PFSK-1 (cell line): ENCODE measurements around the gene ZNRF2.

Source experiments
- FOXP2 ChIP-seq: optimal IDR thresholded peaks from 2 replicates; pipeline ENCODE3; 2011; ENCODE audit warnings: borderline replicate concordance, control low read depth, inconsistent platforms; ENCODE audit not compliant: insufficient read depth; ENCODE audit errors: extremely low read length, extremely low read depth
- POLR2AphosphoS5 ChIP-seq: IDR thresholded peaks from 2 replicates; pipeline ENCODE4 v1.6.1; 2012; ENCODE audit warnings: low read depth, mild to moderate bottlenecking, control low read depth, low read length, moderate library complexity
- SIN3A ChIP-seq: IDR thresholded peaks from 2 replicates; pipeline ENCODE4 v1.6.1; 2012; ENCODE audit warnings: mild to moderate bottlenecking, low read length, moderate library complexity, borderline replicate concordance; ENCODE audit not compliant: insufficient read depth
- TAF1 ChIP-seq: IDR thresholded peaks from 2 replicates; pipeline ENCODE4 v1.6.1; 2012; ENCODE audit warnings: low read length, control low read depth, borderline replicate concordance; ENCODE audit not compliant: insufficient read depth
- TF ChIP-seq, protein P1 (sequence below), 2 experiments: IDR thresholded peaks; 2 replicates each; pipeline versions ENCODE4 v1.6.1 to v1.8.0; 2011 to 2012; ENCODE audit warnings: low read depth in 2 of 2, low read length in 2 of 2, control low read depth in 1 of 2, inconsistent platforms in 1 of 2, mild to moderate bottlenecking in 1 of 2, moderate library complexity in 1 of 2; ENCODE audit not compliant: insufficient read depth in 1 of 2

Gene ZNRF2

DNA sequence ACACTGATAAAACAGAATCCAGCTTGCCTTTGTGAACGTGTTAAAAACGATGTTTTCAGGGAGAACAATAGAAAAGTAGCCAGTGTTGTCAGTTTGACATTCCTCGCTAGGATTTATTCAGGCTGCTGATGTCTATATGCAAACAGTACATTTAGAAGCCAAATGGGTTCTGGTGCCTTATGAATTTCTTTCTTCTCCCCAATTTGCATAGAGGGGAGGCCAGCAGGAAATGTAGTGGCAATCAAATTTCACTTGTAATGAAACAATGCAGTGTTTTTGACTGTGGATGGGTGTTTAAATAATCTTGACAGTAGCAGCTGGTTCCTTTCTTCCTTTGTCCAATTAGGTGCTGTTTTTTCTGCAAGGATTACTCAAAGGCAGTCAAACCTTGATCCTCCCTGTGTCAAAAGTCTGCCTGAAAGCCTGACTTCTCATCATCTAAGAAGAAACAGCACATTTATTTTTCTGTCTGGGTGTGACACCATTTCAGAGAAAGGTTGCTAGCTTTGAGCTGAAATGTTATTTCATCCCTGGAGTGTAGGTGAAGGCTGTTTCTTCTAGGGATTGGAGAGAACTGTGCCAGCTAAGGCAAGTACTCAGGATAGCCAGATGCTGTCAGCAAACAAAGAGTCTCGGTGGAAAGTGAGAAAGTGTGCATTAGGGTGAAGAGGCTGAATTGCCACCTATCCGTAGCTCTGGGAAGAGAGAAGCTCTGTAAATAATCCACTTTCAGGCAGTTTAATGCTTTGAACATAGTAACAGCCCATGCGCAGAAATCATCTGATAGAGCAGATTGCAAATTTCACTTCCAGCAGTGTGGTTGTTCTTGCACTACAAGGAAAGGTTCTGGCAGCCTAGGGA is 36.6 kb upstream of the ZNRF2 start:
- TF ChIP-seq SIN3A (no peak), POLR2AphosphoS5 (no peak)

DNA sequence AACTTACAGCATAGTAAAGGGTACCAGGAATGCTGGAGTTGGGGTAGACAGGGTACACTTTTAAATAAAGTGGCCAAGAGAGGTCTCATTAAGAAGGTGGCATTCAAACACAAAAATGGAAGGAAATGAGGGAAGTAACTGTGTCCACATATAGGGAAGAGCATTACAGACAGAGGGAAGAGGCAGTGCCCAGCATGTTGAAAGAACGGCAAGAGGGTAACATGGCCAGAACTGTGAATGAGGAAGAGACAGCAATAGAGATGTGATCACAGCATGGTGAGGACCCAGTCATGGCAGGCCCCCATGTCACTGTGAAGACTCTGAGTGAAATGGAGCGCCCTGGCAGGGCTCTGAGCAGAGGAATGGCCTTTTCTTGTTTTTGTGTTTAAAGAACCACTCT is 35.1 kb upstream of the ZNRF2 start:
- TF ChIP-seq, protein P1, sequence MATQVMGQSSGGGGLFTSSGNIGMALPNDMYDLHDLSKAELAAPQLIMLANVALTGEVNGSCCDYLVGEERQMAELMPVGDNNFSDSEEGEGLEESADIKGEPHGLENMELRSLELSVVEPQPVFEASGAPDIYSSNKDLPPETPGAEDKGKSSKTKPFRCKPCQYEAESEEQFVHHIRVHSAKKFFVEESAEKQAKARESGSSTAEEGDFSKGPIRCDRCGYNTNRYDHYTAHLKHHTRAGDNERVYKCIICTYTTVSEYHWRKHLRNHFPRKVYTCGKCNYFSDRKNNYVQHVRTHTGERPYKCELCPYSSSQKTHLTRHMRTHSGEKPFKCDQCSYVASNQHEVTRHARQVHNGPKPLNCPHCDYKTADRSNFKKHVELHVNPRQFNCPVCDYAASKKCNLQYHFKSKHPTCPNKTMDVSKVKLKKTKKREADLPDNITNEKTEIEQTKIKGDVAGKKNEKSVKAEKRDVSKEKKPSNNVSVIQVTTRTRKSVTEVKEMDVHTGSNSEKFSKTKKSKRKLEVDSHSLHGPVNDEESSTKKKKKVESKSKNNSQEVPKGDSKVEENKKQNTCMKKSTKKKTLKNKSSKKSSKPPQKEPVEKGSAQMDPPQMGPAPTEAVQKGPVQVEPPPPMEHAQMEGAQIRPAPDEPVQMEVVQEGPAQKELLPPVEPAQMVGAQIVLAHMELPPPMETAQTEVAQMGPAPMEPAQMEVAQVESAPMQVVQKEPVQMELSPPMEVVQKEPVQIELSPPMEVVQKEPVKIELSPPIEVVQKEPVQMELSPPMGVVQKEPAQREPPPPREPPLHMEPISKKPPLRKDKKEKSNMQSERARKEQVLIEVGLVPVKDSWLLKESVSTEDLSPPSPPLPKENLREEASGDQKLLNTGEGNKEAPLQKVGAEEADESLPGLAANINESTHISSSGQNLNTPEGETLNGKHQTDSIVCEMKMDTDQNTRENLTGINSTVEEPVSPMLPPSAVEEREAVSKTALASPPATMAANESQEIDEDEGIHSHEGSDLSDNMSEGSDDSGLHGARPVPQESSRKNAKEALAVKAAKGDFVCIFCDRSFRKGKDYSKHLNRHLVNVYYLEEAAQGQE (IDR thresholded peaks at IDR 0.05; ENCODE audit: insufficient read depth in 1 of 2, low read depth in 2 of 2, low read length in 2 of 2): no peak
- TF ChIP-seq SIN3A (no peak), POLR2AphosphoS5 (no peak), FOXP2 (no peak), TAF1 (no peak)

DNA sequence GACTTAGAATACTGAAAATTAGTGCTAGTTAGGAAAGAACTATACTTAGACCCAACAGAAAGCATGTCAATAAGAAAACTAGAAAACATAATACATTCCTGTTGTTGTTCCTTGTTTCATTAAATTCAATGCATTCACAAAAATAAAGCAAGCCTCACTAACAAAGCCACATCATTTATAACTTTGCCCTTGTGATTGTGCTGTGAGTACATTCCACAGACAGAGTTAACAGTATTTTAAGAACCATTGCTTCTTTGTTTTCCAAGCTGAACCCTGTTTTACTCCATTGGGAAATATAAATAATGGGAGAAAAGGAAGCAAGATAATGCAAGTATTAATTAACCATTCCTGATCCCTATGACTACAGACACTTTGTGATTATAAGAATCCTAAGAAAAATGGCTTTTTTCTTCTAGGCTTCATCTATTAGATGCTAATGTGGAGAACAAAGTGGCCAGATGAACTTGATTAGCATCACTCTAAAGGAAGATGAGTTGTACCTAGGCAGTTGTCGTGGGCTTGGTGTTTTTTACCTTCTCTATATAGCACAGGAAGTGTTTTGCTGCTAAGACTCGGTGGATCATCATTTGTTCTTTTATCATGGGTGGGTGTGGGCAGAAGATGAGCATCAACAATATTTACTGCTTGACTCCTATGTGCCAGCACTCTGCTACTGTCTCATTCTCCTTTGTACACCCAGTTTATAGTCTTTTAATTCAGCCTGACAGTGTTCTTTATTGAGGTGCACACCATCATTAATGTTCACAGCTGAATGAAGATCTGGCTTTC is 34.2 kb upstream of the ZNRF2 start:
- TF ChIP-seq TAF1: no peak
- TF ChIP-seq FOXP2: no peak
- TF ChIP-seq SIN3A: no peak
- TF ChIP-seq POLR2AphosphoS5: no peak
- TF ChIP-seq, protein P1 (IDR thresholded peaks at IDR 0.05; ENCODE audit: insufficient read depth in 1 of 2, low read depth in 2 of 2, low read length in 2 of 2): no peak

DNA sequence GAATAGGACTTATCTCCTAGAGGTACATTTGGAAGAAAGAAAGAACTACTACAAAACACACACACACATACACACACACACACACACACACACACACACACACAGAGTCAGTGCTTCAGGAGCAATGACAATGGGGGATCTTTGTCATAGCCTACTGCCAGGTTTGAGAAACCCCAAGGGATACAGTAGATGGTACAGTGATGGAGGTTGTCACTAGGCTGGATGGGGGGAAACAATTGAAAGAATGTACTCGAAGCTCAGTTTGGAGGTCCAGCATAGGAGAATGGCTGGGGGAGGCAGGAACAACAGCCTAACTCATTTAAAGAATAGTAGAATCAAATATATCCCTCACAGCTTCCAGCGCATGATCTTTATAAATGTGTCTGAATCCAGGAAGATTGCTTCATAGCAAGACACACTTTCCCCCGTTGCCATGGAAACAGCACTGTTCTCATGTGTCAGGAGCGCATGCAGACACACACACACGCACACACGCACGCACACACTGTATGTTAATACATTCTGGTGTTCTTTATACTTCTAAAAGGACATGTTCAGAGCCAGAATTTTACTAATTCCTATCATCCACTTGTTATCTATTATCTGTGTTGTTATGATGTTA is 32.6 kb upstream of the ZNRF2 start:
- no peak for TF ChIP-seq POLR2AphosphoS5
- no peak for TF ChIP-seq SIN3A
- no peak for TF ChIP-seq TAF1

DNA sequence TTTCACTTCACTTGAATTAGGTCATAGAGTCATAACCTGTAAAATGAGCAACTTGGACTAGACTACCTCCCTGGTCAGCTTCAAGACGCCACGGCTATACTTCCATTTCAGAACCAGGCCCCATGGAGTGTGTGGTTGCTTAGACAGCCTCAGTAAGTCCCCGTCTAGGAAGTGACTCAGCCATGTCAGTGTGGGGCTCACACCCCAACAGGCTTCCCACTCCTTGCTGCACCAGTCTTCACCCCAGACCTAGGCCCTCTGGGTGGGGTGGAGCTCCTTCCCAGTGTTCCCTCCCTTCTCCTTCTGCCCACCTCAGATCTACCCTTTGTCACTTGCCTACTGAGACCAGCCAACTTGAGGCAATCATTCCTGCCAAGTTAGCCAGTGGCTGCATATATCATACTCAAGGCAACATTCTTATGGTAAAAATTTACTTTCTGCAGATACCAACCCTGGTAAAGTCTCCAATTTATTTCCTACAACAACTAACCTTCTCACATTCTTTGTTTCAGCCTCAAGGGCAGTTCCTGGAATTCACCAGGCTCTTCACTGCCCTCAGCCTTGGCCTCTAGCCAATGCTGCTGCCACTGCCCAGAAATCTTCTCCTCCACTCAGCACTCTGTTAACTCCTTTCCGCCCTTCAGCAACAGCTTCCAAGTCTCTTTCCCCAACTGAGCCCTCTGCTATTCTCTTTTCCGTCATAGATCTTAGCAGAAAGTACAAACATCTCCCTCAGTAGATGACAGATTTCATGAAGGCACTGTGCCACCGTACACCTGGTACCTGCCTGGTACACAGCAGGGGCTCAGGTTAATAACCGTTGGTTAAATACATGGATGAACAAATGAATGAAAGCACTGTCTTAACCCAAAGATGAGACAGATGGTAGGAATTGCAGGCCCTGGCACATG is 31.3 kb upstream of the ZNRF2 start:
- no peak for TF ChIP-seq POLR2AphosphoS5
- TF ChIP-seq, protein P1 (IDR thresholded peaks at IDR 0.05; ENCODE audit: insufficient read depth in 1 of 2, low read depth in 2 of 2, low read length in 2 of 2): no peak
- no peak for TF ChIP-seq TAF1
- no peak for TF ChIP-seq FOXP2
- no peak for TF ChIP-seq SIN3A
